HG02763 (cell line): ENCODE data around the gene MSX2.

Experiments used
- ATAC-seq: cut with Tn5 transposase; IDR thresholded peaks from one replicate; pipeline ENCODE4 v1.9.1; 2021; ENCODE audit warnings: mild to moderate bottlenecking, moderate library complexity; ENCODE audit not compliant: unreplicated experiment

MSX2 gene

GRCh38 chr5:174724484-174725260, at the start of gene MSX2:
TSS of gene MSX2 (plus strand) at chr5:174724582. CDS start at chr5:174724660, 78 bp downstream.
- ATAC-seq: no peak

GRCh38 chr5:174675110-174675509, 49.3 kb upstream of the MSX2 start:
- no peak for ATAC-seq

GRCh38 chr5:174675916-174676315, 48.5 kb upstream of the MSX2 start:
- ATAC-seq: no peak

- no peak for ATAC-seq
Observed at GRCh38 chr5:174678107-174678506, 46.3 kb upstream of the MSX2 start.

- no peak for ATAC-seq
Observed at GRCh38 chr5:174680901-174681565, 43.3 kb upstream of the MSX2 start.

- ATAC-seq: no peak
Observed at GRCh38 chr5:174687503-174687902, 36.9 kb upstream of the MSX2 start.

GRCh38 chr5:174688441-174689354, 35.7 kb upstream of the MSX2 start:
- no peak for ATAC-seq

GRCh38 chr5:174690271-174690670, 34.1 kb upstream of the MSX2 start:
- ATAC-seq: no peak

- ATAC-seq: no peak
Observed at GRCh38 chr5:174692381-174692780, 32.0 kb upstream of the MSX2 start.

GRCh38 chr5:174692982-174693422, 31.4 kb upstream of the MSX2 start:
- ATAC-seq: no peak

- no peak for ATAC-seq
Observed at GRCh38 chr5:174693697-174694385, 30.5 kb upstream of the MSX2 start.

GRCh38 chr5:174694611-174695010, 29.8 kb upstream of the MSX2 start:
- ATAC-seq: no peak

- ATAC-seq: no peak
Observed at GRCh38 chr5:174698156-174698555, 26.2 kb upstream of the MSX2 start.

- no peak for ATAC-seq
Observed at GRCh38 chr5:174699131-174699530, 25.3 kb upstream of the MSX2 start.

- no peak for ATAC-seq
Observed at GRCh38 chr5:174706997-174707572, 17.3 kb upstream of the MSX2 start.

- no peak for ATAC-seq
Observed at GRCh38 chr5:174707671-174708070, 16.7 kb upstream of the MSX2 start.

- no peak for ATAC-seq
Observed at GRCh38 chr5:174708476-174709207, 15.7 kb upstream of the MSX2 start.

- no peak for ATAC-seq
Observed at GRCh38 chr5:174714751-174715150, 9.6 kb upstream of the MSX2 start.

GRCh38 chr5:174715804-174716203, 8.6 kb upstream of the MSX2 start:
- no peak for ATAC-seq
